ENCODE measurements around the gene ARL8A. TPM values are rescaled to one million over a fixed set of nuclear protein-coding genes. Genes with fewer than 3 reads are reported as not detected.

ARL8A gene
- total RNA-seq, 2 donors from 2014 or later, result 72.8 to 82.0 TPM

DNA sequence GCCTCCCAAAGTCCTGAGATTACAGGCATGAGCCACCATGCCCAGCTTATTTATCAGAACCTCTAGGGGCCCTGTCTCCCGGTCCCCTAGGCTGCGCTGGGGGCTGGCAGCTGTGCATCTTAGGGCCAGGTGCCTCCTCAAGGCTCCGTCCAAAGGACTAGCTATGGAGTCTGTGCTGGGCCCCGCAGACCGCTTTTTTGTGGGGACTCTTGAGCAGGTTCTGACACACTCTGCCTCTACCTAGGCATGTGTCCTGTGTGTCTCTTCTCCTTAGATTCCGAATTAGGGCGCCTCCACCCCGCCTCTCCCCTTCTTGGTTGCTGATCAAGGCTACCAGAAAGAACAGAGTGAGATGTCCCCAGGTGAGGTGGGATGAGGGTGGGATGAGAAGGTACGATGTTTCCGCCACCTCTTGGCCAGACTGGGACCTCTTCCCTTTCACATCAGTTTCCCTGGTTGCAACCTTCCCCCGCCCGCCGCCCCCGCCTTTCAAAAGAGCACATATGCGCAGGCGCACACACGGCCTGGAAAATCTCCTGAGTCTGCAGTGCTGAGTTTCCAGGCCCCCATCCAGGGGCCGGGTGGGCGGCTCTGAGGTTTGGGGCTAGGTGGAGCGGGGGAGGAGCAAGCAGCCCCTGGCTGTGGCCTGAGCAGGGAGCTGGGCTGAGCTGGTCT lies 20.9 kb upstream of the ARL8A start:
- H3K36me3 ChIP-seq (ENCODE audit: control insufficient read depth, insufficient read depth, low read length), result no peaks in the 10 kb centered on the region
- TF ChIP-seq, protein P1, sequence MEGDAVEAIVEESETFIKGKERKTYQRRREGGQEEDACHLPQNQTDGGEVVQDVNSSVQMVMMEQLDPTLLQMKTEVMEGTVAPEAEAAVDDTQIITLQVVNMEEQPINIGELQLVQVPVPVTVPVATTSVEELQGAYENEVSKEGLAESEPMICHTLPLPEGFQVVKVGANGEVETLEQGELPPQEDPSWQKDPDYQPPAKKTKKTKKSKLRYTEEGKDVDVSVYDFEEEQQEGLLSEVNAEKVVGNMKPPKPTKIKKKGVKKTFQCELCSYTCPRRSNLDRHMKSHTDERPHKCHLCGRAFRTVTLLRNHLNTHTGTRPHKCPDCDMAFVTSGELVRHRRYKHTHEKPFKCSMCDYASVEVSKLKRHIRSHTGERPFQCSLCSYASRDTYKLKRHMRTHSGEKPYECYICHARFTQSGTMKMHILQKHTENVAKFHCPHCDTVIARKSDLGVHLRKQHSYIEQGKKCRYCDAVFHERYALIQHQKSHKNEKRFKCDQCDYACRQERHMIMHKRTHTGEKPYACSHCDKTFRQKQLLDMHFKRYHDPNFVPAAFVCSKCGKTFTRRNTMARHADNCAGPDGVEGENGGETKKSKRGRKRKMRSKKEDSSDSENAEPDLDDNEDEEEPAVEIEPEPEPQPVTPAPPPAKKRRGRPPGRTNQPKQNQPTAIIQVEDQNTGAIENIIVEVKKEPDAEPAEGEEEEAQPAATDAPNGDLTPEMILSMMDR (conservative IDR thresholded peaks at IDR 0.05), result no peak
- peaks cover 4% of the 10 kb centered on the region for H3K4me1 ChIP-seq (ENCODE audit: control insufficient read depth, insufficient read depth, low read length)
- no peaks in the 10 kb centered on the region for H3K9me3 ChIP-seq (ENCODE audit: control insufficient read depth, low read length)
- Mint-ChIP-seq H3K9me3 (no peaks in the 10 kb centered on the region), H3K27me3 (ENCODE audit: insufficient read depth) (no peaks in the 10 kb centered on the region), H3K27ac (no peak overlapping the region), H3K4me1 (peaks cover 24% of the 10 kb centered on the region), H3K36me3 (ENCODE audit: low read depth) (no peaks in the 10 kb centered on the region), H3K4me3 (no peak overlapping the region)
- no peak for DNase-seq
- H3K9ac ChIP-seq (ENCODE audit: extremely low read depth, low read length, poor library complexity, severe bottlenecking), result no peak overlapping the region
- no peak overlapping the region for H3K4me3 ChIP-seq (ENCODE audit: low read length)
- no peaks in the 10 kb centered on the region for H3K27me3 ChIP-seq (ENCODE audit: control insufficient read depth, insufficient read depth, low read length, poor library complexity, severe bottlenecking)
- 89 to 95% methylated on average over 9 to 20 of the region's 20 CpGs for WGBS, 2 experiments (ENCODE audit: insufficient coverage in 1 of 2, insufficient read length in 1 of 2)
- no peak overlapping the region for H3K27ac ChIP-seq (ENCODE audit: low read depth, low read length)

DNA sequence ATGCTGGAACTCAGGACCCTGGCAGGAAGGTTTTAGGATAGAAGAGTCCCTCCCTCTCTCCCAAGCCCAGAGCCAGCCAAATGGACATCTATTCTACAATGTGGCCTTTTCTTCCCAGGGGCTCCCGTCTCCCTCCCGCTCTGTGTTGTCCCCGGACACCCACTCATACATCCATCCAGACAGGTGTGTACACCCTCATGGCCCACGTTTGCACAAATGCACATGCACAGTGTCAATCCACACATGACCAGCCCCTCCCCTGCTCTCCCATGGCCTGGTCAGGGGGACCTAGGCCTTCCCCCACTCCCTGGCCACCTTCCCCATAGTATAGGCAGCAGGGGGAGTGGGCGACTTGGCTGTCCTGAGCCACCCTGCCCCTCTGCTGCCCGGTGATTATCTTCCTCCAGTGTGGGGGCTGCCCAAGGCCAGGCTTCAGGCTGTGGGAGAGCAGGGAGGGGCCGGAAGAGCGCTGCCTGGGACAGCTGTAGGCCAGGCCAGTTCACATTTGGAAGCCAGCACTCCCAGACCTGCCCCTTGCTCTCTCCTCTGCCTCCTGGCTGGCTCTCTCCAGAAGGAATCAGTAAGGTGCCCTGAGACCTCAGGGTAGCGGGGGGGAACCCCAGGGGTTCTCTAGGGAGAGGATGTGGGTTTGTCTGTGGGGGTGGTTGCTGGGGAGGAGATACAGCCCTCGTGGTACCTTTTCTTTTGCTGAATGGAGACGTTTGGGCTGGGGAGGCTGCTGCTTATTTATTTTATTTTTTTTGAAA lies 19.9 kb upstream of the ARL8A start:
- Histone ChIP-seq H3K9ac (ENCODE audit: extremely low read depth, low read length, poor library complexity, severe bottlenecking) (no peak overlapping the region), H3K4me3 (ENCODE audit: low read length) (no peak overlapping the region), H3K27ac (ENCODE audit: low read depth, low read length) (no peak overlapping the region), H3K4me1 (ENCODE audit: control insufficient read depth, insufficient read depth, low read length) (peaks cover 4% of the 10 kb centered on the region), H3K9me3 (ENCODE audit: control insufficient read depth, low read length) (no peaks in the 10 kb centered on the region), H3K36me3 (ENCODE audit: control insufficient read depth, insufficient read depth, low read length) (no peaks in the 10 kb centered on the region), H3K27me3 (ENCODE audit: control insufficient read depth, insufficient read depth, low read length, poor library complexity, severe bottlenecking) (no peaks in the 10 kb centered on the region)
- TF ChIP-seq, protein P1 (conservative IDR thresholded peaks at IDR 0.05), result no peak
- WGBS, 2 experiments (ENCODE audit: insufficient coverage in 1 of 2, insufficient read length in 1 of 2), result 86 to 88% methylated on average over 5 to 11 of the region's 11 CpGs
- no peaks in the 10 kb centered on the region for H3K36me3 Mint-ChIP-seq (ENCODE audit: low read depth)
- no peak overlapping the region for H3K4me3 Mint-ChIP-seq
- H3K9me3 Mint-ChIP-seq, result no peaks in the 10 kb centered on the region
- H3K4me1 Mint-ChIP-seq, result peaks cover 26% of the 10 kb centered on the region
- no peaks in the 10 kb centered on the region for H3K27me3 Mint-ChIP-seq (ENCODE audit: insufficient read depth)
- no peak overlapping the region for H3K27ac Mint-ChIP-seq
- DNase-seq, result no peak

DNA sequence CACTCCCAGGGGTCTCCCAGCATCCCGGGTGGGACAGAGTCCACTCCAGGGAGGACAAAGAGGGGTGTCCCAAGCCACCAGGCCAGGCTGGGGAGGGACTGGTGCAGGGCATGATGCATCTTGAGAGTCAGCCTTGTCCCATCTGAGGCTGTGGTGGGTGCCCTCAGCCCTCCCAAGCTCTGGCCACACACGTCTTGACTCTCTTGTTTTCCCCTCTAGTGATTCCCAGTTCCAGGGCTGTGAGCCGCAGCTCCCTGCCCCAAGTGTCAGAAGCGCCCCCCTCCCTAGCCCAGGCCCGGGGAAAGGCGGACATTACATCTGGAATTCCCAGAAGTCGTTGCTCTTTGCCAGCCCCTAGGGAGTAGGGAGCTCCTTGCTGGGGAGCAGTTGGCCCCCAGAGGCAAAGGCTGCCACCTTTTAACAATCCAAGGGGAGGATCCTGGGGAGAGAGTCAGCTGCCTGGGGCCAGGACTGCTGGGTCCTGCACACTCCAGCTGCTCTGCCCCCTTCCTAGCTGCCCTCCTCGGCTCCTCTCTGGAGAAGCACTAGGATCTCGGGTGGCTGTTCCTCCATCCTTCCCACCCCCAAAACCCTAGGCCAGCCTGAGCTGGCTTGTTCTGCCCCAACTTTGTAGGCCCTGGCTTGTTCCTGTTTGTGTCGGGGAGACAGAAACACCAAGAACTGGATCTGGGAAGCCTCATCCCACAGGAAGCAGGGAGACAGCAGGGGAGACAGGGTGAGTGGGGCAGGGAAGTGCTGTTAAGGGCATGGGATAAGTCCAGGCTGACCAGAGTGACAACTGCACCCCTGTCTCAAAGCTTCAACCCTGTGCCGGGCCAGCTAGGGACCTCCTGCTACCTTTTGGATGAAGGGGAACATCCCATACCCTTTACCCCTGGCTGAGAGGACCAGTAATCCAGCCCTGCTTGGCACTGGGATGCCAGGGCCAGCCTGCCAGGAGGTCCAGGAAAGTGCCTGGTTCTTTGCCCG lies 19.0 kb upstream of the ARL8A start:
- WGBS, 2 experiments (ENCODE audit: insufficient coverage in 1 of 2, insufficient read length in 1 of 2), result 85 to 94% methylated on average over 3 to 12 of the region's 12 CpGs

More for the DNA sequence above, 19.0 kb upstream of the ARL8A start:
- TF ChIP-seq, protein P1 (conservative IDR thresholded peaks at IDR 0.05), result no peak
- Mint-ChIP-seq H3K4me3 (no peak overlapping the region), H3K9me3 (no peaks in the 10 kb centered on the region), H3K27me3 (ENCODE audit: insufficient read depth) (no peaks in the 10 kb centered on the region), H3K27ac (no peak overlapping the region), H3K4me1 (peaks cover 29% of the 10 kb centered on the region), H3K36me3 (ENCODE audit: low read depth) (no peaks in the 10 kb centered on the region)
- no peak overlapping the region for H3K4me3 ChIP-seq (ENCODE audit: low read length)
- peaks cover 4% of the 10 kb centered on the region for H3K4me1 ChIP-seq (ENCODE audit: control insufficient read depth, insufficient read depth, low read length)
- H3K9me3 ChIP-seq (ENCODE audit: control insufficient read depth, low read length), result no peaks in the 10 kb centered on the region
- no peaks in the 10 kb centered on the region for H3K27me3 ChIP-seq (ENCODE audit: control insufficient read depth, insufficient read depth, low read length, poor library complexity, severe bottlenecking)
- H3K27ac ChIP-seq (ENCODE audit: low read depth, low read length), result no peak overlapping the region
- DNase-seq, result no peak
- no peaks in the 10 kb centered on the region for H3K36me3 ChIP-seq (ENCODE audit: control insufficient read depth, insufficient read depth, low read length)
- H3K9ac ChIP-seq (ENCODE audit: extremely low read depth, low read length, poor library complexity, severe bottlenecking), result no peak overlapping the region
